H9 (cell line): ENCODE results near the gene METTL26. TPM values are rescaled to one million over a fixed set of nuclear protein-coding genes. Genes with fewer than 3 reads are reported as not detected.

Source experiments
- DNase-seq: peaks from one replicate; pipeline ENCODE4 v3.0.0-alpha.2; 2017
- H2AFZ ChIP-seq: one replicate; pipeline ENCODE4 v1.6.1; 2013; ENCODE audit warnings: mild to moderate bottlenecking, low read length, control low read depth, moderate library complexity
- H2AK5ac ChIP-seq: 2 replicates; pipeline ENCODE4 v1.6.1; 2013; ENCODE audit warnings: low read length, control low read depth, mixed read lengths; ENCODE audit not compliant: insufficient read length
- H2BK120ac ChIP-seq: one replicate; pipeline ENCODE4 v1.6.1; 2013; ENCODE audit warnings: low read depth, mild to moderate bottlenecking, low read length, control low read depth, inconsistent platforms; ENCODE audit not compliant: poor library complexity, severe bottlenecking
- H2BK12ac ChIP-seq: 2 replicates; pipeline ENCODE4 v1.6.1; 2013; ENCODE audit warnings: low read length, control low read depth, mixed read lengths, low read depth; ENCODE audit not compliant: insufficient read length
- H2BK15ac ChIP-seq: 2 replicates; pipeline ENCODE4 v1.6.1; 2013; ENCODE audit warnings: low read depth, low read length, control low read depth
- H2BK20ac ChIP-seq: one replicate; pipeline ENCODE4 v1.6.1; 2013; ENCODE audit warnings: low read depth, mild to moderate bottlenecking, low read length, control low read depth, inconsistent platforms; ENCODE audit not compliant: poor library complexity, severe bottlenecking
- H2BK5ac ChIP-seq: 2 replicates; pipeline ENCODE4 v1.6.1; 2013; ENCODE audit warnings: low read length, control low read depth, mixed read lengths; ENCODE audit not compliant: insufficient read length
- H3K14ac ChIP-seq: 2 replicates; pipeline ENCODE4 v1.6.1; 2013; ENCODE audit warnings: low read length, control low read depth; ENCODE audit not compliant: insufficient read depth
- H3K18ac ChIP-seq: 2 replicates; pipeline ENCODE4 v1.6.1; 2013; ENCODE audit warnings: low read depth, mild to moderate bottlenecking, mixed read lengths, low read length, control low read depth; ENCODE audit not compliant: insufficient read length
- H3K23ac ChIP-seq: 2 replicates; pipeline ENCODE4 v1.6.1; 2013; ENCODE audit warnings: low read length, control low read depth, mixed read lengths, low read depth; ENCODE audit not compliant: insufficient read length
- H3K23me2 ChIP-seq: 2 replicates; pipeline ENCODE4 v1.6.1; 2013; ENCODE audit warnings: low read depth, mild to moderate bottlenecking, mixed read lengths, low read length, control low read depth; ENCODE audit not compliant: insufficient read length, poor library complexity, severe bottlenecking
- H3K27ac ChIP-seq: 2 replicates; pipeline ENCODE4 v1.5.1; 2013; ENCODE audit warnings: low read length, control low read depth, mixed read lengths, low read depth; ENCODE audit not compliant: insufficient read length
- H3K27me3 ChIP-seq: 2 replicates; pipeline ENCODE4 v1.6.1; 2013; ENCODE audit warnings: low read length, control low read depth, inconsistent platforms; ENCODE audit not compliant: insufficient read depth
- H3K4ac ChIP-seq: 2 replicates; pipeline ENCODE4 v1.6.1; 2013; ENCODE audit warnings: low read depth, mild to moderate bottlenecking, control low read depth, inconsistent platforms, low read length, moderate library complexity
- H3K4me1 ChIP-seq: 2 replicates; pipeline ENCODE4 v1.6.1; 2013; ENCODE audit warnings: low read length, control low read depth, inconsistent platforms; ENCODE audit not compliant: insufficient read depth
- H3K4me2 ChIP-seq: 2 replicates; pipeline ENCODE4 v1.6.1; 2013; ENCODE audit warnings: low read length, control low read depth, mixed read lengths; ENCODE audit not compliant: insufficient read length, insufficient read depth
- H3K56ac ChIP-seq: 2 replicates; pipeline ENCODE4 v1.6.1; 2013; ENCODE audit warnings: low read depth, mild to moderate bottlenecking, mixed read lengths, low read length, control low read depth; ENCODE audit not compliant: insufficient read length
- H3K79me1 ChIP-seq: 2 replicates; pipeline ENCODE4 v1.6.1; 2013; ENCODE audit warnings: low read depth, mild to moderate bottlenecking, moderate library complexity, low read length, control low read depth, inconsistent platforms; ENCODE audit not compliant: insufficient read depth, poor library complexity, severe bottlenecking
- H3K79me2 ChIP-seq: 2 replicates; pipeline ENCODE4 v1.6.1; 2013; ENCODE audit warnings: low read length, control low read depth, inconsistent platforms; ENCODE audit not compliant: insufficient read depth
- H3K9ac ChIP-seq: 2 replicates; pipeline ENCODE4 v1.6.1; 2013; ENCODE audit warnings: low read length, control low read depth, mixed read lengths; ENCODE audit not compliant: insufficient read length; ENCODE audit errors: extremely low read depth
- H3K9me3 ChIP-seq: one replicate; pipeline ENCODE4 v1.6.1; 2013; ENCODE audit warnings: low read depth, low read length, inconsistent platforms; ENCODE audit not compliant: control insufficient read depth
- H3T11ph ChIP-seq: one replicate; pipeline ENCODE4 v1.6.1; 2013; ENCODE audit warnings: mild to moderate bottlenecking, low read length, control low read depth, inconsistent platforms
- H4K20me1 ChIP-seq: one replicate; pipeline ENCODE4 v1.6.1; 2013; ENCODE audit not compliant: control insufficient read depth, insufficient read length, insufficient read depth
- H4K5ac ChIP-seq: 2 replicates; pipeline ENCODE4 v1.6.1; 2013; ENCODE audit warnings: low read depth, mild to moderate bottlenecking, mixed read lengths, low read length, control low read depth; ENCODE audit not compliant: insufficient read length
- H4K8ac ChIP-seq: replicated peaks from 2 replicates; pipeline ENCODE4 v1.6.1; 2013; ENCODE audit warnings: low read length, control low read depth, mixed read lengths, low read depth; ENCODE audit not compliant: insufficient read length
- H4K91ac ChIP-seq: 2 replicates; pipeline ENCODE4 v1.6.1; 2013; ENCODE audit warnings: low read depth, mild to moderate bottlenecking, moderate library complexity, mixed read lengths, low read length, control low read depth; ENCODE audit not compliant: insufficient read length
- H3K27ac Mint-ChIP-seq, 3 experiments: 2 replicates in 2 of 3; 3 replicates in 1 of 3; pipeline ENCODE4 v1.8.0; 2020 to 2021; ENCODE audit warnings: mixed read lengths in 3 of 3, mild to moderate bottlenecking in 1 of 3, moderate library complexity in 1 of 3
- H3K27me3 Mint-ChIP-seq: 2 replicates; pipeline ENCODE4 v1.8.0; 2021; ENCODE audit warnings: low read depth, mild to moderate bottlenecking, moderate library complexity, mixed read lengths
- H3K36me3 Mint-ChIP-seq, 3 experiments: 2 replicates in 2 of 3; 3 replicates in 1 of 3; pipeline ENCODE4 v1.8.0; 2020 to 2021; ENCODE audit warnings: low read depth in 3 of 3, mixed read lengths in 3 of 3; ENCODE audit not compliant: insufficient read depth in 1 of 3
- H3K4me1 Mint-ChIP-seq, 2 experiments: 2 replicates each; pipeline ENCODE4 v1.8.0; 2020; ENCODE audit warnings: mixed read lengths in 2 of 2
- H3K4me3 Mint-ChIP-seq, 2 experiments: 2 replicates in 1 of 2; 3 replicates in 1 of 2; pipeline ENCODE4 v1.8.0; 2020 to 2021; ENCODE audit warnings: mild to moderate bottlenecking in 2 of 2, mixed read lengths in 2 of 2, moderate library complexity in 1 of 2
- H3K9me3 Mint-ChIP-seq, 2 experiments: 2 replicates in 1 of 2; 3 replicates in 1 of 2; pipeline ENCODE4 v1.8.0; 2020; ENCODE audit warnings: mild to moderate bottlenecking in 2 of 2, mixed read lengths in 2 of 2, moderate library complexity in 1 of 2
- CTCF ChIP-seq: fragments of 200-600 bp; sonication (generic); conservative IDR thresholded peaks from 3 replicates; pipeline ENCODE4 v1.8.0; 2021; ENCODE audit warnings: antibody characterized with exemption, mild to moderate bottlenecking
- WGBS: extraction: QIAGEN DNeasy Blood & Tissue Kit; methylation state at CpG from one replicate; pipeline ENCODE4 v1.1.7; 2013; ENCODE audit warnings: missing lambda C conversion rate, low lambda C conversion rate, mixed read lengths; ENCODE audit not compliant: insufficient read length; ENCODE audit errors: extremely low coverage; 5-methylcytosine and 5-hydroxymethylcytosine counted together
- total RNA-seq: library from RNA; stranded (reverse); gene quantifications from 2 replicates; pipeline ENCODE4 v1.2.1, GENCODE V29; 2021

METTL26 gene
- total RNA-seq, 1 experiment from 2014 or later = 108 TPM

- Histone ChIP-seq H3K23me2 (peaks cover 6% of the 10 kb centered on the region), H4K20me1 (no peaks in the 10 kb centered on the region), H2BK12ac (no peak overlapping the region), H4K5ac (no peak overlapping the region), H3K79me2 (no peaks in the 10 kb centered on the region; the same call in 1 of the 2 replicates), H4K8ac (no peak overlapping the region), H3K18ac (no peak overlapping the region), H3K27ac (no peak overlapping the region), H3K56ac (no peak overlapping the region), H4K91ac (no peak overlapping the region), H3K4ac (no peak overlapping the region), H3K9me3 (no peaks in the 10 kb centered on the region), H2AK5ac (no peak overlapping the region), H3K23ac (no peak overlapping the region), H3T11ph (no peak overlapping the region), H3K4me2 (no peak overlapping the region), H2BK20ac (no peak overlapping the region), H3K27me3 (no peaks in the 10 kb centered on the region), H2BK15ac (no peak overlapping the region), H2BK5ac (no peak overlapping the region), H3K4me1 (no peaks in the 10 kb centered on the region), H3K14ac (no peak overlapping the region), H2AFZ (no peak overlapping the region), H3K79me1 (no peaks in the 10 kb centered on the region), H2BK120ac (no peak overlapping the region), H3K9ac (no peak overlapping the region)
- no CpG with 5 or more reads among the region's 18 CpGs for WGBS
- no peak for DNase-seq
- no peak overlapping the region for H3K27ac Mint-ChIP-seq
- H3K4me1 Mint-ChIP-seq = peaks cover 11 to 15% of the 10 kb centered on the region in 2 experiments
- no peak overlapping the region for H3K4me3 Mint-ChIP-seq
- peaks cover 11 to 27% (median 27%) of the 10 kb centered on the region in 3 experiments; a peak in 6 of 7 replicates for H3K36me3 Mint-ChIP-seq
- no peaks in the 10 kb centered on the region for H3K9me3 Mint-ChIP-seq
- no peak for TF ChIP-seq CTCF
- peaks cover 3% of the 10 kb centered on the region; the same call in 1 of the 2 replicates for H3K27me3 Mint-ChIP-seq
These were observed 37.4 kb upstream of the METTL26 start for GRCh38 chr16:673399-673991.
